ENCODE data around the gene AUTS2.

GRCh38 chr7:69860486-69860885 lies 262.2 kb downstream of the AUTS2 start:
- no peak for TF ChIP-seq BCL11A (tag by site-specific recombination; IDR thresholded peaks at IDR 0.05; ENCODE audit: low read depth)
- no peak for TF ChIP-seq YY1 (tag by site-specific recombination; IDR thresholded peaks at IDR 0.05)
- TF ChIP-seq, protein P1, sequence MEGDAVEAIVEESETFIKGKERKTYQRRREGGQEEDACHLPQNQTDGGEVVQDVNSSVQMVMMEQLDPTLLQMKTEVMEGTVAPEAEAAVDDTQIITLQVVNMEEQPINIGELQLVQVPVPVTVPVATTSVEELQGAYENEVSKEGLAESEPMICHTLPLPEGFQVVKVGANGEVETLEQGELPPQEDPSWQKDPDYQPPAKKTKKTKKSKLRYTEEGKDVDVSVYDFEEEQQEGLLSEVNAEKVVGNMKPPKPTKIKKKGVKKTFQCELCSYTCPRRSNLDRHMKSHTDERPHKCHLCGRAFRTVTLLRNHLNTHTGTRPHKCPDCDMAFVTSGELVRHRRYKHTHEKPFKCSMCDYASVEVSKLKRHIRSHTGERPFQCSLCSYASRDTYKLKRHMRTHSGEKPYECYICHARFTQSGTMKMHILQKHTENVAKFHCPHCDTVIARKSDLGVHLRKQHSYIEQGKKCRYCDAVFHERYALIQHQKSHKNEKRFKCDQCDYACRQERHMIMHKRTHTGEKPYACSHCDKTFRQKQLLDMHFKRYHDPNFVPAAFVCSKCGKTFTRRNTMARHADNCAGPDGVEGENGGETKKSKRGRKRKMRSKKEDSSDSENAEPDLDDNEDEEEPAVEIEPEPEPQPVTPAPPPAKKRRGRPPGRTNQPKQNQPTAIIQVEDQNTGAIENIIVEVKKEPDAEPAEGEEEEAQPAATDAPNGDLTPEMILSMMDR (tag by site-specific recombination; IDR thresholded peaks at IDR 0.05), result no peak
- no peak for TF ChIP-seq ZNF175 (tag by site-specific recombination; IDR thresholded peaks at IDR 0.05)
